Activated CD8-positive, alpha-beta memory T cell treated with anti-CD3 and anti-CD28 coated beads for 4 hours (primary cell): Measurements from ENCODE around the gene CCBE1.
"Not testable (repeated sequence)": the region's sequence is repeated elsewhere in the genome, so short reads cannot be mapped to it uniquely, and the experiment has no call there.

Source experiments
- DNase-seq, 2 donors: peaks; one replicate each; pipeline ENCODE4 v3.0.0-alpha.2; 2020; ENCODE audit warnings: low read depth in 2 of 2

The CCBE1 gene

DNA sequence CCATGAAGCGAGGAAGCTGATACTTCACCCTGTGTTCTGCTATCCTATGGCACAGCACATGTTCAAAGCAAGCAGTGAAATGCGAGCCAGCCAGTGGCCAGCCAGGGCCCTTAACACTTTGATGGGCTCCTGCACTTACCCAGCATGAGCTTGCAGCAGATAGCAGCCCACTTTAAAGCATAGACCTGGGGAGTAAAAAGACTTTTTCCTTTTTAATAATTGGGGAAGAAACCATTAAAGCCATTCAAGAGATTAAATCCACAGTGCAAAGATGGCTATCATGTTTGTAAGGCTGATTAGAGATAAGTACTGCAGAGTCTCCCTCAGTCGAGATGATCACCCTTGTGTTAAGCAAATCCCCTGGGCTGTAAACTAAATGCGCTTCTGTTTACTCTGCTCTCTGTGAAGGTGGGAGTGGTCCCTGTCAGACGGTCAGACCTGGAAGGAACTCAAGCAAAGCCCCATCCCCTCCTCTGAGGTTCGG lies 15.7 kb downstream of the CCBE1 start:
- DNase-seq, result no peak

DNA sequence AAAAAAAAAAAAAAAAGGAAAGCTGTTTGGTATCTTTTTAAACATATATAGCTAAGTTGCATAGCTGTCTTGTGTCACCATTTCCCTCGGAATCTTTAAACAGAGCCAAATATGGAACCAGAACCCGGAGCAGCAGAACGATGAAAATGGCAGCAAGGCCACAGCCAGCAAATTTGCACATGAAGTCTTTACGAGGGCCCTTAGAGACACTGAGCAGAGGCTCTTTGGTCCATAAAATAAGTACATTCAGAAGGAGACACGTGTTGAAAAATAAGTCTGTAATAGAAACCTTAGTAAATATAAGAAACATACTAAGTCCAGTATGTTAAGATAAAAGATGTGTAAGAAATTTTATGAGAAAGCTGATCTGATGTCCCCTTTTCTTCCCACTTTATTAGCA lies 16.2 kb downstream of the CCBE1 start:
- DNase-seq, result no peak

DNA sequence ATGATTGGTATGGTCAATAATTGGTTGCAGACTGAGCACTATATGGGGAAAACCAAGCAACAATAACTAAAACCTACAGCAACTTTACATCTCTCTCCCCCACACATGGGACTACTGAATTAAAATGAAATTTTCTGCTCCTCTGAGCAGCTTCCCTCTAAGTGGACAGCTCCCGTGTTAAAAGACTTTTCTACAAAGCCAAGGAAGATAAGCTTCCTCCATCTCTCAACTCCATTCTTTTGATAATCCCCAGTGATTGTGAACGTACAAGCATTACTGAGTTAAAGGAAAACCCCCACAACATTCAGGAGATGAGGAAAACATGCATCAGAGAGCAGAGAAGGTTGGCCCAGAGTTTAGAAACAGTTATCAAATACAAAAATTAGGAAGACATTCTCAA lies 21.9 kb downstream of the CCBE1 start:
- no peak for DNase-seq

DNA sequence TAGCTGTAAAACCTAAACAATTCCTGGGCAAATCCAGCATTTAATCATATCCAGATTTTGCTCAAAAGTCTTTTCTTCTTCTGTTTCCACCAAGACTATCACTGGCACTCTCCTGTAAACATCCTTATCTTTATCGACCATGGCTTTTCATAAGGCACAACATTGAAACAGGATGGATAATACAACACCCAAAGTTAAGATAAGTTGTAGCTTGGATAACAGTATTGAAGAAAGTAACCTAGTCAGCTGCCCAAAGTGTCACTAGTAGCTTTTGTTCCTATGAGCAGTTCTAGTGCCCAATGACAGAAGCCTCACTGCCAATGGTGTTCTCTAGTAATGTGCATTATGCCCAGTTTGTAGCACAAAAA lies 22.3 kb downstream of the CCBE1 start:
- no peak for DNase-seq

DNA sequence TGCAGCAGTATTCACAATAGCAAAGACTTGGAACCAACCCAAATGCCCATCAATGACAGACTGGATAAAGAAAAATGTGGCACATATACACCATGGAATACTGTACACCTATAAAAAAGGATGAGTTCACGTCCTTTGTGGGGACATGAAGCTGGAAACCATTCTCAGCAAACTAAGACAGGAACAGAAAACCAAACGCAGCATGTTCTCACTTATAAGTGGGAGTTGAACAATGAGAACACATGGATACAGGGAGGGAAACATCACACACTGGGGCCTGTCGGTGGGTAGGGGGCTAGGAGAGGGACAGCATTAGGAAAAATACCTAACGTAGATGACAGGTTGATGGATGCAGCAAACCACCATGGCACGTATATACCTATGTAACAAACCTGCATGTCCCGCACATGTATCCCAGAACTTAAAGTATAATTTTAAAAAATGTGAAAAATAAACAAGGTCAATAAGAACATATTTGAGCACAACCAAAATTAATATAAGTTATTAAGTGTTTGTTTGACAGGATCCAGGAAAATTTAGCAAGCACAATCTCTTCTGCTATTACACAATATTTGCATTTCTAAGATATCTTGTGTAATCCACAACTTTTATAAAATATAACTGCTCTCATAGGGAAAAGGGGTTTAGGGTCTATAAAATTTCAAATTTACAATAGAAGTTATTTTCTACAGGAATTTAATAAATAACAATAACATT lies 22.9 kb downstream of the CCBE1 start:
- DNase-seq, result no peak

DNA sequence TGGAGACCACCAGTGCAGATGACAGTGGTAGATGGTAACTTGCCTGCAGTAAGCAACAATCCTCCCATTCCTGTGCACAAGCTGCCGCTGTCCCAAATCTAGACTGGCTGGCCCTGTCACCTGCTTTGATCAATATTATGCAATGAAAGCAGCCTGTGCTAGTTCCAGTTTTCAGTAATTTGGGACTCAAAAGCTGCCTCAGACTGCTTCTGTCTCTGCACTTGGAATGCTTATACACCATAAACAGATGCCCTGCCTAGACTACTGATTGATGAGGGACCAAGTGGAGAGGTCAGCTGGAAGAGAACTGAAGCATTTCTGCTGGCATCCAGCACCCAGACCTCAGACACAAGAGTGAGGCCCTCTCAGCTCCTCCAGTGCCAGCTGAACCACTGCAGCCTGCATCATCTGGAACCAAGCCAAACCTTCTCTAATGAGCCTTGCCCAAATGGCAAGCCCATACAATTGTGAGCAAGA lies 24.9 kb downstream of the CCBE1 start:
- no peak for DNase-seq

DNA sequence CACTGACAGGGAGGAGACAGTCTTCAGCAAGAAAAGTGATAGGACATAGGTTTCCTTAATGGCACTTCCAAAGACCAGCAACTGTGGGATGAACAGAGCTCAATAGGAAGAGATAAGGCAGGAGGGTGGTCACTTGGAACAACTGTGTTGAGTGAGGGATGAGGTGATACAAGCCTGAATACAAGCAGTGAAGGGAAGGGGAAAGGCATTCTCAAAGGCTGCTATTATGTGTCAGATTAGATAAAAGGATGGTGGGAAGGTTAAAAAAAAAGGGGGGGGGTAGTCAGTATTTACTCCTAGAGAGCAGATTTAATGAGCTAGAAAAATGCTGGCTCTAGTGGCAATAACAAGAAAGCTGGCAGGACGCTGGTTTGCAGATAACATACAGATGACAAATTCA lies 25.7 kb downstream of the CCBE1 start:
- DNase-seq, result no peak

DNA sequence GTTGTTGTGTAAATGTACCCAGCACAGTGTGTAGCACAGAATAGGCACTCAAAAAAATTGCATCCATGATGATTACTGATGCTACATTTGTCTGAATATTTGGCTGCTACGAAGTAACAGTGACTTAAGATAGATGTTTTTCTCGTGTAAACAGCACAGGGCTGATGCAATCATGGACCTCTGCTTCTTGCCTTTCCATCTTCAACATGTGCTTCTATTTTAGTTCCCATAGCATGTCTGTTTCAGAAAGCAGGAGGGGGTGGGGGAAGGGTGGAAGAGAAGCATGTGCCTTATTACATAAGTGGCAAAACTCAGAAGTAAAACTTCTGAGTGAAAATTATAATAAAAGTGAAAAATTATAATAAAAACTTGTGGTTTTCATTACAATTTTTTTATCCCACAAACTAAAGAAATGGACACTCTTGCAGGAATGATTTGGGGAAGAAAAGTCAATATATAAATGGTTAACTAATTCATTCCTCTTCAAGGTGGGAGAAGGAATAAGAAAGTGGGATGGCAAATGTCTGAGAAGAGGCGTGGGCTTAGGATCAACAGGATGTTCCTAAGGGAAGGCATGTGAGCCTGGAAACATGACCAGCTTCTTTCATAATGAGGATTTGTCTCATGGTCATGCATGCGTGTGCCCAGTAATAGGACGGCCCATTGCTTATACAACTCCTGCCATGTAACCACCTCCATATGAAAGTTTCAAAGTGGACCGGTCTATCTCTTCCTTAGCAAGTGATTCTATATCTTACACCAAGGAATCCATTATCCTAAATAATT lies 27.2 kb downstream of the CCBE1 start:
- DNase-seq, result no peak

DNA sequence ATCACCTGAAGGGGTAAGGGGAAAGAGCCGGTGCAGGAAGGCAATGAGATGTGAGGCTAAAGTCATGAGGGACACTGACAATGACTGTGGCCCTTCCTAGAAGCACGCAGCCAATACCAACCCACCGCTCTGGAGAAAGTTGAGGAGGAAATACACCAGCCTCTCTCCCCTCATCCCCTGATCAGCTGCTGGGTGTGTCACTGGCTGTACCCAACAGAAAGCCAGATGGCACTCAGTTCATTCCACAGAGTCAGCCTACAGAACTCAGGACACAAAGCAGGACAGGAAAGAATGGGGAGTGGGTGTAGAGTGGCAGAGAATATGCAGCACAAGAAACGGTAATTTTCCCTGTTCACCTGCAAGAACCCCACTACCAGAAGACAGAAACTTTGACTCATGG lies 29.7 kb downstream of the CCBE1 start:
- DNase-seq, result no peak

DNA sequence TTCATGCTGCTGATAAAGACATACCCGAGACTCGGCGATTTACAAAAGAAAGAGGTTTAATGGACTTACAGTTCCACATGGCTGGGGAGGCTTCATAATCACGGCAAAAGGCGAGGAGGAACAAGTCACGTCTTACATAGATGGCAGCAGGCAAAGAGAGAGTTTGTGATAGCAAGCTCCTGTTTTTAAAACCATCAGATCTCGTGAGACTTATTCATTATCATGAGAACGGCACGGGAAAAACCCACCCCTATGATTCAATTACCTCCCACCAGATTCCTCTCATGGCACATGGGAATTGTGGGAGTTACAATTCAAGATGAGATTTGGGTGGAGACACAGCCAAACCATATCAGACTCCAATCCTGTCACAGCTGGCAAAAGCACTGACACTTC lies 31.2 kb downstream of the CCBE1 start:
- not testable (repeated sequence) for DNase-seq

DNA sequence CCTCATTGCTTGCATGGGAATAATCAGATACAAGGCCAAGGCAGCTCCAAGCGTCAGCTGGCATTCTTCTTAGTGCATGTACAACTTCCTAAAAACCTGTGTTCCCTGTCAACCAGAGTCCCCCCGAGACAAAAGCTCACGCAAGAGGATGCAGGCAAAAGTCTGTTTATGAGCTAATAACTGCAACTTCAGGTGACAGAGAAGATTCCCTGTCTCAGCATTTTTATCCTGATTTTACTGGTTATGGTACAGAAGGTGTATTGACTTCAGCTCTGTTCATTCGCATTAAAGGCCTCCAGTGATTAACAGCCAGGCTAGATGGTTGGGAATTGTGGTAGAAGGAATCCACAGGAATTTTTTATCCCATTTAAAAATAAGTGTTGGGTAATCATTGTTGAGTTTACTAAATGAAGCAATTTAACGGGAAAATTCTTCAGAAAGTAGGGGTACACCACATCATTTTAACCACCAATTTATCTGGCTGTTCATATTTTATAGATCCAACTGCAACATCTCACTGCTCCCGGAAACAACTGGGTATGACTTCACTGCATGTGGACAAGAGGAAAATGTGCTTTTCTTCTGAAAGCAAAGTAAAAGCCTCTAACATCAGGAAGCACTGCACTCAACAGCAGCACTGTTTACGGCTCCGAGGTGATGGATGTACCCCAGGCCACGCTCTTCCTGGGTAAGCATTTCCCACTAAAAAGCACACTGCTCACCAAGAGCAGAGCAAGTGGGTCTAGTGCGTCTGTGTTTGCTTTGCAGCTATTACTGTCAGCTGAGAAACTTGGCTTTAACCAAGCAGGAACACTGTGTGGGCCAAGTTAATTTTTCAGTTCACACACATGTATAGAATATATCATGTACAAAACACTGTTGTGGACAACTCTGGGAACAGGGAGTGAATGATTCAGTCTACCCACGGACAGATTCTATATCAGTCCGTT lies 31.9 kb downstream of the CCBE1 start:
- no peak for DNase-seq

DNA sequence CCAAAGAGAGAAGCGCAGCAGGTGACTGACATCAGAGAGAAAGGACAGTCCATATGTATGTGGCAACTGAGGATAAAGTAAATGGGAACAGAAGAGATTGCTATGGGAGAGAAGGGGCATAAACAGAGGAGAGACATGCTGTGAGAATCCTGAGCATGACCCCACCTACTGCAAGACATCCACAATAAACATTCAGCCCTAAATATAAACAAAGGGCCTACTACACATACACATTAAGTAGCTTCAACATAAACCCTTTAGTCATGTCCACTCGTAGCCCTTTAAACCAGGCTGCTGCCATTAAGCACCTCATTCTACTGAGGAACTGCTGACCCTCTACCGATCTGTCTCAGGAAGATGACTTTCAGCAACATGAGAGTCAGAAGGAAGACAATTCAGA lies 32.9 kb downstream of the CCBE1 start:
- no peak for DNase-seq

DNA sequence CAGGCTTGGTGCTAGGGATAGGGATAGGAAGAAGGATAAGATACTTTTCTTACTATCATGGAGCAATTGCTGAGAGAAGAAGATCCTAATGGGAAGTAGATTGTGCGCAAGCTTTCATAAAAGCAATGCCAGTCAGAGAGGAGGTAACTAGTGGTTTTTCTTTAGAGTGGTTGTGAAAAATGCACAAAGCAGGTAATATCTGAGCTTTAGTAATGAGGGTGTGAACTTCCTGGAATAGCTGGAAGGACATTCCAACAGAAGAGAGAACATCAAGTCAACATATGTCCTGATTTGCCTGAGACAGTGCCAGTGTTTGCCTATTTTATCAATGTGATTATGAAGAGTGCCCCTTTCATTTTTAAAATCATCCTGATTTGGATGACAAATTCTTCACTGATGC lies 34.1 kb downstream of the CCBE1 start:
- no peak for DNase-seq

DNA sequence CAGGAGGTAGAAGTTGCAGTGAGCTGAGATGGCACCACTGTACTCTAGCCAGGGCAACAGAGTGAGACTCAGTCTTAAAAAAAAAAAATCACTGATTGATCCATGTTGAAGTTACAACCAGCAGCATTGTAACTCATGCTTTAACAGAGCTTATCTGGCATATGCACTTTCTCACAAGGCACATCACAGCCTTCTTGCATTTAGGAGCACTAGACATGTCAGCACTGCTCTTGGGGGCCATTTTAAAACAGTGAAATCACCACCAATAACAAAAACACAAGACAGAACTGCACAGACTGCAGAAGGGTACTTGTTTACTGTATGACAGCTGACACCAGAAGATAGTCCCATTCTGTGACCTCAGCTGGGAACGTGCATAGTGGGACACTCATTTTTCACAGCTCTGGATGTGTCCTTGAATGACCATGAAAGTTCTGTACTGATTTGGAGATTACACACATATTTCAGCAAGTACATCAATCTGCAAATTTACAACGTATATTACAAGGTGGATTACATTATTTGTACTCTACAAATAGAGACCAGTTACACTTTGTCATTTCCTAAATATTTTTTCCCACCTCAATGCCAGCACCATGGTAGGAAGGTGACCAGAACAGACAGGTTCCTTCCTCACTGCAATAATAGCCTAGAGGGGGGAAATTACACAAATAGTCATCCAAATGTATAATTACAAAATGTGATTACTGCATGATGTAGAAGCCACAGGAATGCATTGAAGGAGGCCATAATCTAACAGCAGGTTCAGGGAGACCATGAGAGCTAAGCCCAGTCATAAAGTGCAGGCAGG lies 35.1 kb downstream of the CCBE1 start:
- DNase-seq, result no peak

DNA sequence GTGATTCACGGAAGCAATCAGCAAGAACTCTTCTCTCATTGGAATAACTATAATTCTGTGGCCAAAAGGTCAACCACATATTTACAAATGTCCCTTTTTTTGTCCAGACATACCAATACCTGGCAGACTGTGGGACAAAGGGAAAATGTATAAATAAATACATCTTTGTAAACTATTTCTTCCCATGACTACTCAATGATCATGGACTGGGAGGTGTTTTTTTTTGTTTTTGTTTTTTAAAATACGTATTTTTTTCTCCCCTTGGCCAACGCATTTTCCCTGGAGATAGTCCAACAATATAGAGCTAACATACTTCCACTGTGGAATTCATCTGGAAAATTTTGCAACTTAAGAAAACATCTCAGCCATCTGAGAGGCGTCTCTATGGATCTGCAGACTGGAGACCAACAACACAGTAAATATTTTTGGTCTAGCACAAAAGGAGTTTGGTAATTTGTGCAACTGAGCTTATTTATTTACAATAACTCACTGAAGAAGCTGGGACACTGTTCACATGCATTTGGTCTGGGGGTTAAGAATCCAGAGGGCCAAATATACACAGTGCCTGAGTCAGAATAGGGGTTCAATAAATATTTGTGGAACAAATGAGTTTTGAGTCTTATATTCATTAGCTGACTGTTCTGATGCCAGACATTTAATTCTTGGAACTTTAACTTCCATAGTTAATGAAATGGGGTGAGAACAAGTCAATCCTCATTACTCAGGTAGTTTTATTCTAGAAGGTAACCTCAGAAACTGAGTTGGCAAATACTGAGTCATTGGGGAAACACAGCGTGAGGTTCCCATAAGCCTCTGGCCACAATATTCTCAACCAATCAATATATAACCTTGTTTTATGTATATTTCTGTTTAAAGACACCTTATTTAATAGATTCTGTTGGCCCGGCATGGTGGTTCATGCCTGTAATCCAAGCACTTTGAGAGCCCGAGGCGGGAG lies 36.2 kb downstream of the CCBE1 start:
- DNase-seq, result no peak

DNA sequence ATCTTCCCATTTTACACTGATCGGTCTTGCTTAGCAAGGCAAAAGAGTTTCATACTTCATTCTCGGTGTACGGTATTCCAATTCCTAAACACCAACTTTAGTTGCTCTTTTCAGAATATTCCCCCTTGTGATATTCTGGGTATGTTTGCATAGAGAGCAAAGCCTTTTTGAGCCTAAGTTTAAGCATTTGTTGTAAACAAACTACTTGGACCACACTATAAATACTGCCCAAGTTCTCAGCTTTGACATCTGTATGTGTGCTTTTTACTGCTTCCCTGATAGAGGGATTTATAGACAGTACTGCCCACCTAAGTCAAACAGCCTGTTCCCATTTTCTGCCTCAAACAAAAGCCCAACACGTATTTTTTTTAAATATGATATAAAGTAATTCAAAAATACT lies 36.9 kb downstream of the CCBE1 start:
- DNase-seq, result no peak

DNA sequence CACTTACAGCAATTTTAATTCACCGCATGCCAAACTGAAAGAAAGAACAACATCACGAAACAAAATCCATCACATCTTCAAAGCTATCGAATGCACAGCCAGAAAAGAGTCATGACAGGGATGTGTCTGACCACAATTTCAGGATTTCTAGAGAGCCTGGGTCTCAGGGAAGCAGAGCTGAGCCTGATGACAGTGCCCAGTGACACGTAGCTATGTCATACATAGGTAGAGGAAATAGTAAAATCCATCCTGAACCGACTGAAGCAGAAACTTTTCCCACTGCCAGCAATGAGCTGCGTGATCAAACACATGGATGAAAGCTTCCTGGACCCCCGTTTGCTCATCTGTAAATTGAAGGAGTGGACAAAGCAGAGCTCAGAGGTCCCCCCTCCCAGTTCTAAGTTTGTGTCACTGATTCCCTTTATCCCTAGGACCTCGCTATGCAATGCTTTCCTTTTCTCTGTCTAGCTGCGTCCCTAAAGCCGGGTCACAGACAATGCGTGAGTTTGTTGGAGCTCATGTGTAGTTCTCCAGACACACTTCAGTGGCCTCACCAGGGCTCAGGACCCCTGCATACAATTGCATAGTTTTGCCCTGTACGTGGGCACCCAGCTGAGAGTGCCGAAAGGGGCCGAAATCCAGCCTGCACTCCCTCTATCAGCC lies 37.6 kb downstream of the CCBE1 start:
- no peak for DNase-seq

DNA sequence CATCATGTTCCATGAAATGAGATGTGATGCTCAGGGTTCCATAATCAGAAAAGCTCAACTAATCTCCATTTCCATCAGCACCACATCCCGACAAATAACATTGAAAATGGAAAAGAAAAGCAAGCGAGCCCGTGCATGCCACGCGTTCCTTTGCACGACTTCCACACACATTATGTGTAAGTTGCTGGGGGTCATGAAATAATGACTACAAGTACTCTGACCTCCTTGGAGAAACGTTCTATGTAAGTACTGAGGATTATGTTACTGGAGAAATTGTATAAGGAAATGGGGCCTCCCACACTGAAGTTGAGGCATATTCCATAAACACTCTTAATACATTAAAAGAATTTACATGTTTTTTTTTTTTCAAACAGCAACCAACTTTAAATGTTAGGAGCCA lies 38.3 kb downstream of the CCBE1 start:
- DNase-seq, result no peak

DNA sequence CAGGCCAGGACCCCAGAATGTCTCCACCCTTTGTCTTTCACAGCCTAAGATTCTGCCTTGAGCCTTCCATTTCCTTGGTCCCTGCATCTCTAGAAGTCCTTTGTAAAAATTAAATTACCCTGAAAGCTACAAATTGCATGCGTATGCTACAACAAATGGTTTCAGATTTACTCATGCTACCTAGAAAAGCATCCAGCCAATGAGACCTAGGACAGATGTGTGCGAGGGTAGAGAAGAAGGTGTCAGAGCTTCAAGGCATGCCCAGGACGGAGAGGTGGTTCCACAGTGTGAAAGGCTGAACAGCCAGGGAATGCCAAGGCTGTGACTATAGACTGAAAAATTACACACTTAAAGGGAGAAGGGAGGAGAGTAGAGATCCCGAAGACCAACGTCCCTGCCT lies 40.2 kb downstream of the CCBE1 start:
- DNase-seq, result no peak
